Spleen (tissue), 7 donors: ENCODE results near the gene TBC1D10B.

Experiments
- CTCF ChIP-seq, 11 experiments: fragments of 200-600 bp in 7 of 11; fragments of 450-650 bp in 4 of 11; sonication (generic) in 4 of 11; IDR thresholded peaks in 8 of 11; conservative IDR thresholded peaks in 3 of 11; 1 replicate in 7 of 11; 2 replicates in 4 of 11; pipeline versions ENCODE4 v1.4.0 to v1.8.0; 2016 to 2021; ENCODE audit warnings: antibody characterized with exemption in 11 of 11, inconsistent platforms in 4 of 11, mild to moderate bottlenecking in 1 of 11
- POLR2A ChIP-seq, 3 donors: fragments of 450-650 bp; IDR thresholded peaks; one replicate each; pipeline ENCODE4 v1.5.1; 2017; ENCODE audit warnings: antibody characterized with exemption in 3 of 3, mild to moderate bottlenecking in 1 of 3
- POLR2AphosphoS5 ChIP-seq, 3 donors: sonication (generic); formaldehyde crosslinking; IDR thresholded peaks; one replicate each; pipeline ENCODE4 v1.5.1; 2017; ENCODE audit warnings: antibody characterized with exemption in 3 of 3
- donor health status: DM: no; HTN: no; CAD: no; lungs with moderate emphysema.
- donor health status: DM: no; HTN: no; CAD: no.
- donor health status: DM: no; HTN: no; CAD: no.

- TF ChIP-seq CTCF (IDR thresholded peaks at IDR 0.05 in 8 of 11, conservative IDR thresholded peaks at IDR 0.05 in 3 of 11) (no peak), POLR2A (IDR thresholded peaks at IDR 0.05) (no peak), POLR2AphosphoS5 (IDR thresholded peaks at IDR 0.05) (no peak)
Observed at GRCh38 chr16:30416624-30417528, 46.6 kb upstream of the TBC1D10B start.
